OCI-LY7 (cell line): ENCODE data around the gene FASTK. TPM values are rescaled to one million over a fixed set of nuclear protein-coding genes. Genes with fewer than 3 reads are reported as not detected.

ENCODE experiments used
- BruUV-seq: library from RNA; stranded (reverse); fragments of 400-500 nt; replicated peaks from 2 replicates; lab custom pipeline; 2021; lab: Mats Ljungman, UMichigan
- CTCF ChIA-PET: fragments of 300-600 bp; sonication (Branson Sonifier 250); formaldehyde crosslinking; loops from one replicate; lab custom pipeline; 2022; ENCODE audit warnings: antibody characterized with exemption; ENCODE audit not compliant: unreplicated experiment; lab: Charles Lee
- POLR2A ChIA-PET: fragments of 300-600 bp; sonication (Branson Sonifier 250); formaldehyde crosslinking; loops from one replicate; lab custom pipeline; 2022; ENCODE audit warnings: antibody characterized with exemption; lab: Charles Lee
- DNase-seq: peaks from one replicate; pipeline ENCODE4 v3.0.0-alpha.2; 2015; ENCODE audit warnings: low spot score
- H2AFZ ChIP-seq: fragments of 200-600 bp; sonication (generic), shearing (Covaris generic); 2 replicates; pipeline ENCODE4 v1.6.1; 2014; ENCODE audit warnings: mild to moderate bottlenecking, antibody characterized with exemption, low read length, moderate library complexity
- H3K27ac ChIP-seq: fragments of 200-600 bp; sonication (generic); 2 replicates; pipeline ENCODE4 v1.5.1; 2014; ENCODE audit warnings: mixed run types, low read depth, mild to moderate bottlenecking, moderate library complexity, low read length, inconsistent platforms; ENCODE audit not compliant: poor library complexity, severe bottlenecking
- H3K36me3 ChIP-seq: fragments of 200-600 bp; sonication (generic); 2 replicates; pipeline ENCODE4 v1.6.1; 2014; ENCODE audit warnings: mild to moderate bottlenecking, antibody characterized with exemption, low read length, moderate library complexity, mixed read lengths; ENCODE audit not compliant: insufficient read depth
- H3K4me1 ChIP-seq: fragments of 200-600 bp; sonication (generic); 2 replicates; pipeline ENCODE4 v1.5.1; 2014; ENCODE audit warnings: mild to moderate bottlenecking, low read length; ENCODE audit not compliant: insufficient read depth, poor library complexity, severe bottlenecking
- H3K4me2 ChIP-seq: fragments of 200-600 bp; sonication (generic); 2 replicates; pipeline ENCODE4 v1.6.1; 2014; ENCODE audit warnings: mild to moderate bottlenecking, low read length
- H3K4me3 ChIP-seq: fragments of 200-600 bp; sonication (generic); 2 replicates; pipeline ENCODE4 v1.5.1; 2014; ENCODE audit warnings: mild to moderate bottlenecking, low read depth, low read length; ENCODE audit not compliant: poor library complexity, severe bottlenecking
- H3K79me2 ChIP-seq: fragments of 200-600 bp; sonication (generic); 2 replicates; pipeline ENCODE4 v1.6.1; 2016; ENCODE audit warnings: low read depth, mild to moderate bottlenecking, low read length, moderate library complexity, mixed read lengths; ENCODE audit not compliant: insufficient read depth
- H3K9me2 ChIP-seq: fragments of 200-600 bp; sonication (generic); 2 replicates; pipeline ENCODE4 v1.6.1; 2016; ENCODE audit warnings: mild to moderate bottlenecking, low read length, mixed read lengths; ENCODE audit not compliant: insufficient read depth
- H3K9me3 ChIP-seq: fragments of 200-600 bp; sonication (generic); 2 replicates; pipeline ENCODE4 v1.6.1; 2014; ENCODE audit warnings: mild to moderate bottlenecking, mixed run types, low read length, mixed read lengths
- H4K20me1 ChIP-seq: fragments of 200-600 bp; sonication (generic); 2 replicates; pipeline ENCODE4 v1.6.1; 2014; ENCODE audit warnings: mild to moderate bottlenecking, antibody characterized with exemption, low read length, moderate library complexity, mixed read lengths; ENCODE audit not compliant: insufficient read depth
- CTCF ChIP-seq: fragments of 200-600 bp; sonication (generic); conservative IDR thresholded peaks from 2 replicates; pipeline ENCODE4 v1.5.1; 2014; ENCODE audit warnings: mild to moderate bottlenecking, antibody characterized with exemption, low read length, moderate library complexity, mixed read lengths
- EZH2phosphoT487 ChIP-seq: fragments of 200-600 bp; sonication (generic); IDR thresholded peaks from 2 replicates; pipeline ENCODE4 v1.6.1; 2018; ENCODE audit warnings: low read depth, borderline replicate concordance, mild to moderate bottlenecking, mixed run types, antibody characterized with exemption, low read length, moderate library complexity, mixed read lengths
- intact Hi-C: fragments of 100-400 bp; cut with micrococcal nuclease; formaldehyde crosslinking; loops from one replicate; pipeline ENCODE4 v1.10.0; 2022; ENCODE audit not compliant: unreplicated experiment
- total RNA-seq, 2 experiments: library from RNA; depleted of rRNA in 1 of 2; stranded (reverse); fragments of >200 nt in 1 of 2; shearing (Covaris generic) in 1 of 2; gene quantifications; 2 replicates each; pipeline ENCODE4 v1.2.3, GENCODE V29; 2014 to 2022

Gene FASTK
- total RNA-seq, 2 experiments from 2014 or later: 90.5 to 118 TPM

GRCh38 chr7:151080067-151080521 is 515 bp downstream of the FASTK start:
- ChIA-PET CTCF (interaction anchor here (0.6 kb wide), 1 partner anchor 31 kb away, joined by 5 read pairs; no protein-coding TSS in a partner anchor), POLR2A (interaction anchor here (0.7 kb wide), 1 partner anchor 15 kb away, joined by 4 read pairs; no protein-coding TSS in a partner anchor)
- Histone ChIP-seq H3K36me3 (peaks cover 47% of the 10 kb centered on the region), H3K9me3 (no peaks in the 10 kb centered on the region), H3K4me3 (peak overlapping the region; percentile 91), H2AFZ (peak overlapping the region; percentile 46; the same call in 1 of the 2 replicates), H4K20me1 (no peaks in the 10 kb centered on the region), H3K27ac (peak overlapping the region; percentile 72), H3K4me1 (peaks cover 48% of the 10 kb centered on the region), H3K4me2 (peak overlapping the region; percentile 100), H3K9me2 (no peaks in the 10 kb centered on the region), H3K79me2 (peaks cover 28% of the 10 kb centered on the region)
- TSS peak; percentile 59 for BruUV-seq
- intact Hi-C loops: loop anchor here (1.0 to 10.0 kb wide), 5 partner anchors 21 to 185 kb away; partner anchors contain the start of genes ABCB8, ABCF2, KCNH2 and SLC4A2
- no peak for TF ChIP-seq CTCF
- TF ChIP-seq EZH2phosphoT487: no peak
- no peak for DNase-seq

GRCh38 chr7:151079199-151079910 is 1.3 kb downstream of the FASTK start:
- Histone ChIP-seq H3K9me2 (no peaks in the 10 kb centered on the region), H2AFZ (no peak overlapping the region), H4K20me1 (no peaks in the 10 kb centered on the region), H3K4me1 (peaks cover 43% of the 10 kb centered on the region), H3K4me2 (peak overlapping the region; percentile 100), H3K27ac (no peak overlapping the region), H3K4me3 (peak overlapping the region; percentile 91), H3K79me2 (peaks cover 28% of the 10 kb centered on the region), H3K9me3 (no peaks in the 10 kb centered on the region), H3K36me3 (peaks cover 54% of the 10 kb centered on the region)
- POLR2A ChIA-PET: no interaction called here
- intact Hi-C loops: no loop called here
- BruUV-seq: no TSS peak
- CTCF ChIA-PET: no interaction called here
- TF ChIP-seq EZH2phosphoT487: no peak
- TF ChIP-seq CTCF: no peak
- no peak for DNase-seq
